IPS DF 4.7 (cell line): ENCODE measurements around the gene BMP2K.

Experiments used
- DNase-seq: peaks from one replicate; pipeline ENCODE4 v3.0.0-alpha.2; 2013; ENCODE audit warnings: low spot score; ENCODE audit errors: extremely low read depth

The BMP2K gene

DNA sequence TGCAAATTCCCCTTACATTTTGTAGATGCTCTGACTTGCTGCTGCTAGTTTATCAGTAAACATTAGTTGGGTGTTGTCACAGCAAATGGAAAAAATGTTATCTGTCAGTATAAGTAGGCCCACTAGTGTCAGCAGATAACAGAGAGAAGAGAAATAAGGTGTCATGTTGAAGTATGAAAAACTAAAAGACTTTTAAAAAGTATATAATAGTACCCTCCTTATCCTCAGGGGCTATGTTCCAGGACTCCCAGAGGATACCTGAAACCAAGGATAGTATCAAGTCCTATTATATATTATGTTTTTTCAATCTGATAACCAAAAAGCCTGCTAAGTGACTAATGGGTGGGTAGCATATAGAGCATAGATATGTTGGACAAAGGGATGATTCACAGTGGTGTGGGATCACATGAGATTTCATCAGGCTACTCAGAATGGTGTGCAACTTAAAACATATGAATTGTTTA is 11.6 kb upstream of the BMP2K start:
- no peak for DNase-seq

DNA sequence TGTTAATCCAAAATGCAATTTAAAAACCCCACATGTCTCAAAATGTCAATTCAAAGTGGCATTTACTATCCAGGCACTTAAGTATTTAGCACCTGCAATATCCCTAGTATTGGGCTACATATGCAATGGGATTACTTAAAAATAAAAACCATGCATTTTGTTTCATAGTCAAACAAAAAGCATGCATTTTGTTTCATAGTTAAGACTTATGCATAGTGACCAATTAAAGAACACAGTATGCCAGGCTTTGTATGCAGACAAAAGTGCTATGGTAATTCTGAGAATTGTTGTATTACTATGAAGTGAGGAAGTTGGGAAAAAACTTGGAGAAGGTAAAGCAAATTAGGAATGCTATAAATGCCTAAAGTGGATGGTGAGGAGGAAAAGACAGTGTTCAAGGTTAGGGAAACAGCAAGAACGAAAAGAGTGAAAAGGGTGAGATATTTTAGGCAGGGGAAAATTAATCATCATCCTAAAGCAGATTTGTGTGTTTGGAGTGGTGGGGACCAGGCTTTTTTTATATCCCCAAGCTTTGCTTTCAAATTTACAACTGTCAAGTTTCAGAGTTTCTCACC is 10.6 kb upstream of the BMP2K start:
- DNase-seq = no peak

DNA sequence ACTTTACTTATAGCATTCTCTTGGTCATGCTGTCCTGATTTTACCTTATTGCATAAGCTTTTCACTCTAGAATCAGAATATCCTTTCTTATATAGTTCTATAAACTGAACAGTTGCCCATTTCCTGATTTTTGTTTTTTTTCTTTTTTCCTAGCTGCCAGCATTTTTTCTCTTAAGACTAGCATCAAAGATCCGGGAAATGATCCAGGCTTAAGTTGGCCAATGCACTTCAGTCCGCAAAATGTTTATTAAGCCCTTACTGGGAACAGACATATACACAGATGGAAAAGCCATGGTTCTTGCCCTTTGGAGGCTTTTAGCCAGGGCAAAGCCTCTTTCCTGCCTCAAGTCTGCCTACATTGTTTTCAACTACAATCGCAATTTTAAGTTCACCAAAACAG is 10.1 kb upstream of the BMP2K start:
- DNase-seq = no peak

DNA sequence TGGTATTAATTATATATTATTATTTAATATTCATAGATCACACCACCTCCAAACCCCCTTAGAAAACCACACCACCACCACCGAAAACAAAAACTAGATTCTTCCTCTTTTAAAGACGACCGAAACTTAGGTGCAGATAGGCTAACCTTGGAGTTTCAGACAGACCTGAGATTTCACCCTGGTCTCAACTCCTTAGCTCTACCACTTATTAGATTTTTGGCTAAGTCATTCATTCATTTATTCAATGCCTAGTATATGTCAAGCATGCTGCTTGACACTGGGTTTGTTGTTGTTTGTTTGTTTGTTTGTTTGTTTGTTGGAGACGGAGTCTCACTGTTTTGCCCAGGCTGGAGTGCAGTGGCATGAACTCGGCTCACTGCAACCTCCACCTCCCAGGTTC is 9.5 kb upstream of the BMP2K start:
- no peak for DNase-seq

DNA sequence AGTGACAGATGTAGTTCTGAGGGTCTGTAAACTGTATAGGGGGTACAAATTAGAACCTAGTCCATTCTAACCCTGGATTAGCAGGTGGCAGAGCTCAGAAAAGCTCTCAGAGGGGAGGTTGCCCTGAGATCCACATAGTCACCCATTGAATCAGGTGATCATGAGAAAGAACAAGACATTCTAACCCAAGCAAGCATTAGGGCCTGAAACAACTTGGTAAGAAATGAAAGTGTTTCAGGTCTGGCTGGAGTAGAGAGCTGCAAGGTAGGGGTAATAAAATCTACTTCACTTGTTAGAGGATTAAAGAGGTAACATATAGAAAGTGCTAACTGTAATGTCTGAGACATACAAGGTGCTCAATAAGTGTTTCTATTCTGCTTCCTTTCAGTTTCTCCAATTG is 8.8 kb upstream of the BMP2K start:
- no peak for DNase-seq

DNA sequence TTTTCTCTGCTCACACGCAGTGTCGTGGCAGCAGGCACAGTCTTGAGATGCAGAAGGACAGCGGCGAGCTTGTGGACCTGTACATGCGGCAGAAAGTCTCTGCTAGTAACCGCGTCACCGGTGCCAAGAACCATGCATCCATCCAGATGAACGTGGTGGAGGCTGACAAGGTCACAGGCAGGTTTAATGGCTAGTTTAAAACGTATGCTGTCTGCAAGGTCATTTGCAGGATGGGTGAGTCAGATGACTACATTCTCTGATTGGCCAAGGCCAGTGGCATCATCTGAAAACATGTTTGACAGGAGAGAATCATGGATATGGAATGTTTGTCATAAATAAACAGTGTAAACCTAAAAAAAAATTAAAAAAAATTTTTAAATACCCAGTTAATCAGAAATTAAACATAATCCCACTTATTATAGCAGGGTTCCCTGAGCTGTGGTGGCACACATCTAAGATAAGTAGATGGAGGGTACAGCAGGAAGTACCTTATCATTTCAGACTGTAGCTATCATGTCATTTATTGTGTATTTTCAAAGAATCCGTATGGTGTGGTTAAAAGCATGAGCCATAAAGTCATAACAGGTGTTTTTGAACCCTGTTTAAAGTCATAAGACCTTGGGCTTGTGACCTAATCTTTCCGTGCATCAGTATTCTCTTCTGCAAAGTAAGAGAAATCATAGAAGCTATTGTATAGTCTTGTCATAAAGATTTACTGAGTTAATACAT is 7.5 kb upstream of the BMP2K start:
- no peak for DNase-seq

DNA sequence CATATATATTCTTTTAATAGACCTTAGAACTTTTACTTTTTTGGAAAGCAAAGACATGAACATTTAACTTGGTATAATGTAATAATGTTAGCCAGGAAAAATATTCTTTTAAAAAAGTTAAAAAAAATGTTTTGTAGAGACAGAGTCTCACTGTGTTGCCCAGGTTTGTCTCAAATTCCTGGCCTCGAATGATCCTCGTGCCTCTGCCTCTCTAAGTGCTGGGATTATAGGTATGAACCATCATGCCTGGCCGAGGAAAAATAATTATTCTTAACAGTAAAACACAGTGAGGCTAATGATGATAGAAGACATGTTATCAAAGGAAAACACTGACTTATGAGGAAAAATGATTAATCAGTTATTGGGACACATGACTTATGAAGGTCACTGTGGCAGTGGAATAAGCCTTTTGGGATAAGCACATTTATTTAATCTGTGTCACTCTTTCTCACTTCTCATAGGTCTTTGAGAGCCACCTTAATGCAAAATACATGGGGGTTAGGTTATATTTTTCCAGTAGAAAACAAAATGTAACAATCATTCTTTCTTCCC is 6.0 kb upstream of the BMP2K start:
- no peak for DNase-seq

DNA sequence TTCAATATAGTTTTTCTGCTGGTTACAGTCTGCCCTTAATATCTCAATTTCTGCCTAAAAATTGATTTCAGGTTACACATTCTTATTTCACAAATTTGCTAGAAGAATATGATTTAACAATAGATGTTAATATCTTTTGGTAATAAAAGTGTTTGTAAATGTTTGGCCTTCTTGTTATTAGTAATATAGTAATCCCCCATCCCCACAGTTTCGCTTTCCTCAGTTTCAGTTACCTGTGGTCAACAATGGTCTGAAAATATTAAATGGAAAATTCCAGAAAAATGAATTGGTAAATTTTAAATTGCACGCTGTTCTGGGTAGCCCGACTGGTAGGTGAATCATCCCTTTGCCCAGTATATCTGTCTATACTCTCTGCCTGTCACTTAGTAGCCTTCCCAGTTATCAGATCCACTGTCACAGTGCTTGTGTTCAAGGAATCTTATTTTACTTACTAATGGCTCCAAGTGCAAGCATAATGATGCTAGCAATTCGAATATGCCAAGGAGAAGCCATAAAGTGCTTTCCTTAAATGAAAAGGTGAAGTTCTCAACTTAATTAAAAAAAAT is 3.5 kb upstream of the BMP2K start:
- no peak for DNase-seq

DNA sequence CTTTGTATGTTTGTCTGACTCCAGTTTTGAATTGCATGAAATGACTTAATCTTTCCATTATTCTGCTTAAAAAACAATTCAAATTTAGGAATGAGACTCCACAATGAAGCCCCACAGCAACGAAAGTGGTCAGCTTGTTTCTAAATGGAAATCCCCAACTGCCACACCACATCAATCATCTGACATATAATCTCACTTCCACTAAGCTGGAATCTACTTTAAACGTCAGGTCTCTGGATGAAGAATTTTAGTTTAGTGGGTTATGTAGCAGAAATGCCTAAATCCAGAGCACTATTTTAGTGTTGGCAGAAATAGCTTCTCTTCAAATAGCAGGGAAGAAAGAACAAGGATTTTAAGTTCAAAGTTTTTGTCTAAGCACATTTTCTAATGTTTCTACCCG is 1.7 kb upstream of the BMP2K start:
- no peak for DNase-seq

DNA sequence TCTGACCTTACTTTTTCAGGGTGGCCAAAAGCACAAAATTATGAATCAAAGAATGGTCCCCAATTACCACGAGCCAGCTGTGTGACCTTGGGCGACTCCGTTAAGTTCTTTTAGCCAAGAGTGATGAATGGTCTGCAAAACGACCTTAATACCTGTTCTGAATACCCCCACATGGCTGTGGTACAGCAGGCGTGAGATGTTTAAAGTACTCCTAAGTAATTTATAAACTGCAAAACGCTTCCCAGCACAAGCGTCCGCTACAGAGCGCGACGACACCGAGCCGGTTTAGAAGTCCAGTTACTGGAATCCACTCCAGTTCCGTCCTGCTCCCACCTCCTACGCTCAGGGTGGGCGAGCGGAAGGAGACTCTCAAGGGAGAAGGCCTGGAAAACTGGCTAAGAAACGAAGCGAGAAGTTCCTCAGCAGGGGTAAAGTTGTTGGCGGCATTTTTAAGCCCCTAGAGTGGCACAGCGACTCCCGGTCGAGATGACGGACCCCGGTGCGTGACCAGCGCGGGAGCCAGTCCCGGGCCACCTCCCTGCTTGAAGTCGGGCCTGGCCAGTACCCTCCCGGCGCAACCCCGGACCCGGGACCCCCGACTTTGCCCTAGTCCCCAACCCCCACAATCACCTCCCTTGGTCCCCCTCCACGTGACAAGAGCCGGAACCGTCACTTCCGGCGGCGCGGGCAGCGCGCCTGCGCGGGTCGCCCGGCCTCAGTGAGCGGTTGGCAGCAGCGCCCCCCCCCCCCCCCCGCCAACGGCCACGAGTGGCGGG is 659 bp upstream of the BMP2K start:
- DNase-seq = peak; percentile 38

DNA sequence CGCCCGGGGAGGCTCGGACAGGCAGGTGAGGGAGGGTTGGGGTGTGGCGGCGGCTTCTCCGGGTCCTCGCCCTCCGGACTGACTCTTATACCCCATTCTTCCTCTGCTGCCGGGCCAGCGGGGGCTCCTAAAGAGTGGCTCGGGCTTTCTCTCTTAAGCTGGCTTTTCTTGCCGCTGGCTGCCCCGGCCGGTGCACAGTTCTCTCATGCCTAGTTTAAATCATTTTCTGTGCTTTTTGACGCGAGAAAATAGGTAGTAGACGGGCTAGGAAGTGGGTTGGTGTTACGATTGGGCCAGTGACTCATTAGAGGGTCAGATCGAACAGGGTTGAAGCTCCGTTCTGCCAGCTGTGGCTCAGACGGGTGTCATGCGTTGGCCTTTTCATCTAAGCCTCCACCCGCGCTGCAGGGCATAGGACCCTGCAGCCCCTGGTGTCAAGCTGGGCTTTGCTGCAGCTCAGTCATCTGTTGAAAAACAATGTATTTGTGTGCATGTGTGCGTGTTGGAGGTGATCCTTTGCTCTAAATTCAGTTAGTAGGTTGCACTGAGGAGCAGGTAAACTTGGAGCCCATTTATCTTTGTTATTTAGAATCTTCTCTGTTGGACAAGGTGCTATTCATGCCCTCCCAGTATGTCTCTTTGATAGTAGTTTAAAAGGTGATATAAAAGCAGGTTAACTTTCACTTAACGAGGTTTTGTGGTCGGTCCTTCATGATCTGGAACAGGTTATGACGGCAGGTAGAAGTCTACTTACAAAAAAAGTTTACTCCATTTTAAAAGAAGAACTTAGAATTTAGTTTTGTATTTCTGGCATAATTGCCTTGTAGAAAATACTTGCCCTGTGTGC is 802 bp downstream of the BMP2K start:
- no peak for DNase-seq

DNA sequence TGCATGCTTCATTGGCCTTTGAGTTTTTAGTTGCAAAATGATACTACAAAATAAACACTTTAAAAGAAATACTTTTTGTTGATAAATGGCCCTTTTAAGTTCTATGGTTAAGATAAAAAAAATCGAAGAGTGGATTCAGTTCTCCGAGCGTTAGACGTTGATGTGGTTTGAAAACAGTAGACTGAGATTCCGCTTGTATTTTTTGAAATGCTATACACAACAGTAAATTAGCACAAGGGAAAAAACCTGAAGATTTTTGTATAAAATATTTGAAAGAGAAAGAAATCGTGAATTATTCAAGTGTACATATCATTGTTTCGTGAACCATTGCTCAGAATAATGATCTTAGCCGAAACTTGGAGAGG is 1.4 kb downstream of the BMP2K start:
- DNase-seq = no peak

DNA sequence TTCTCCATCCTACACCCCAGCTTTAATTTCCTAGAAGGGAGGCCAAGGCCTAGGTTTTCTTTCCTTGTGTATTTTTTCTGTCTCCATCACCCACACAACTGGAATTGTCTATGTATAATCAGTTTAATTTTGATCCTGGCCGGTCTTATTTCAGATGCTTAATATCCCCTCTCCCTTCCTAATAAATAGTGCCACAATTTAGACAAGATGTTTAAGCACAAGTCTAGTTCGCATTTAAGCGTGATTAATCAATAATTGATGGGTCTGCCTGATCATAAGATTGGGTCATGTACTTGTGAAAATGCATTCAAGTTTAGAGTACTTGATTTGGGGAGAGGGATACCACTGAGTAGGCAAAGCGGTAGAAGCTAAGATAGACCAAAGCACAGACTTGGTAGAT is 2.4 kb downstream of the BMP2K start:
- DNase-seq = no peak

DNA sequence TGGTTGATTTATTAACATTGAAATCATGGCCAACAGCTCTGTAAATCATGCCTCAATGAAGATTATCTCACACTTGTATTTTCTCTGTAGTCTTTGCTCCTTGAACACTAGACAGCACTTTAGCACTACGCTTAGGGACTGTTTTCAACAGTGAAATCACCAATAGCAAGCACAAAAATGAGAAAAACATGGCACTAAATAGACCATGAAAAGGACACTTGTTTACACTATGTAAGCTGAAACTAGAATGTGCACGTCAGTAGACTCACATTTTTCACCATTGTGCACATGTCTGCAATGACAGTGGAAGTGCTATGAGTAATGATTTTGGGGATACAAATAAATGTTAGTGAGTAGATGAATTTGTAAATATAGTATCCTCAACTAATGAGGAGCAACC is 3.1 kb downstream of the BMP2K start:
- DNase-seq = no peak

DNA sequence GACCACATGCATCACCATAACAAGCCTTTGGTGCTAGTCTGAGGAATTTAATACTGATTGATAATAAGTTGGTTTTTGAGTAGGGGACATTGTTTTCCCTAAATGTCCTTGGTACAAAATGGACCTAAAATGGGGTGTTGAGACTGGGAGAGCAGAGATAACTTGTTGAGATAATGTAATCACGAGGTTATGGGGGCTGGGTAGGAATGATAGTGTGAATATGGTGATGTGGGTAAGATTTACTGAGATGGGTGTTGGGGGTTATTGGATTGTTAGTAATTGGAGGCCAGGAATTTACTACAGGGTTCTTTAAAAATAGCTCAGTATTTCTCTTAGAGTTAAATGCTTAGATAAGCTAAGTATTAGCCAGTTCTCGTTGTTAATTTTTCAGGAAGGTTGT is 3.9 kb downstream of the BMP2K start:
- no peak for DNase-seq

DNA sequence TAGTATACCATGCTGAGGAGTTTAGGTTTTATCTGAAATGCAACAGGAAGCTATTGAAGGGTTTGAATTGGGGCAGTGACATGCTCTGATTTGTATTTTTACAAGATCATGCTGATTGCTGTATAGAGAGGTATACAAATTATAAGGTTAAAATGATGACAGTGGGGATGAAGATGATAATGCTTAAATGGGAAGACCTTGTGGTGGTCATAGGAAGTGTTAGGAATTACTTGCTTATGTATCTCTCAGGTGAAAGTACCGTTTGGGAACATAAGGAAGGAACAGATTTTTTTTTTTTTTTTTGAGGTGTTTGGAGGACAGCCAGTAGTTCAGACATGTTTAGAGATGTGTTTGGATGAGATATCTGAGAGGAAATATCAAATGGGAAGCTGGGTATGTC is 5.0 kb downstream of the BMP2K start:
- DNase-seq = no peak

DNA sequence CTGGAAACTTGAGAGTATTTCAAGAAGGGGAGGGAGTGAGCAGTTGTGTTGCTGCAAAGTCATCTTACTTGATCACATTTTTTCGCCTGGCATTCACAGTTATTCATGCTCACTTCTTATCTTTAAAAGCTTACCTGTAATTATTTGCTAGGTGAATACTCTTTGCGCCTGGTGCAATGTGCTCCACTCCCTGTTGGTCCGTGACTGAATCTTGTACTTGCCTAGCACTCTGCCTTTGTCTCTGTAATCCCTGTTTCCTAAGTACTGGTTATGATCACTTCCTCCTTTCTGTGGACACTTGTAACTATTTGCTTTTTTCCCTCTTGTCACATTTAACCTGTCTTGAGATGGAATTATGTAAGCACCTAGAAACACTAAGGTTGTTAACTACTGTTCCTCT is 5.8 kb downstream of the BMP2K start:
- no peak for DNase-seq

DNA sequence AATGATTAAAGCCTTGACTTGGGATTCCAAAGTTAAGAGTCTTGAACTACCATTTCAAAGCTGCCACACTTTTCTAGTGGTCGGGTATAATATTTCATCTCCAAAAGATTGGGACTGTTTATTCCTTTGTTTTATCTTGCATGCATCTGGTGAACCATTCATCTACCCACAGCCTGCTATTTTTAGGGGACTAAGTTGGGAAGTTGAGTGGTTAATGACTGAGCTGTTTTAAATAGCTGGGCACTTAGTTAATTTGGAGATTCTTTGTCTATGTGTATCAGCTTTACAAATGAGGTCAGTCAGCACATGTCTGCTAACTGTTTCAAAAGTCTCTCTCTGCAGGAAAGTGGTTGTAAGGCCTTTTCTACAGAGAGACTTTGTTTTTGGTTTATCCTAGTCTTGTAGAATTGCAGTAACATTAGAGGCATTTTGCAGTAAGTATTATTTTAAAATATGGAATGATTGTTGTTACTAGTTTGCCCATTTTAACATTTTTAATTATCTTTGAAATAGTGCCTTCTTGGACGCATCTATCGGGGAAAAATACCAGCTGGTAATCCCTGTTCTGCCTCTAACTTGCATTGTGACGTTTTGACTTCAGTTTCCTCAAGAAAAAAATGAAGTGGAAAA is 8.2 kb downstream of the BMP2K start:
- DNase-seq = no peak

DNA sequence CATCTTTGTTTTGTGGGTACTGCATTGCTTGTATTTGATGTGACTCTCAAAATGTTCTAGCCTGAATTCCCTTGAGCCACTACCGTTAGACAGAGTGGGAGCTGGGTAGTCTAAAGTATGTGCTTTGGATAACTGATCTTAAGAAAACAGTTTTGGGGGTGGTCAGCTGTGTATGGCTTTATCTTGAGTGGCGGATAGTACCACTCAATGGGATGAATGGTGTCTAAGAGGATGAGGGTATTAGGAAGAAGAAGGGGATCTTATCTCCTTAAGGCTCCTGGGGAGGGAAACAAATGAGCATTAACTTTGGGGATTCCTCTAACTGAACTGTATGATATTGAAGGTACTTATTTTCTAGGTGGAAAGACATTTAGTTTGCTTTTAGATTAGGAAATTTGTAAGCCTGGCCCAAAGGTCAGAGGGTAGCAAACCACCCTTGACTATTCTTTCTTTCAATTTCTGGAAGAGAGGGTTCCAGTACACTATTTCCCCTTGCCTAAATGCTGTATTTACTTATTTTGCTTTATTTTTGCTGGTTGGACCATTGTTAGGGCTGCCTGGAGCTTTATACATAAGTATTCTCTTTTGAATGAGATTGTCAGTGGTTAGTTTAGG is 11.3 kb downstream of the BMP2K start:
- DNase-seq = no peak
